Testis (tissue), 3 donors: ENCODE results near the gene DLG3. TPM values are rescaled to one million over a fixed set of nuclear protein-coding genes. Genes with fewer than 3 reads are reported as not detected.

ENCODE experiments used
- DNase-seq: peaks from one replicate; pipeline ENCODE4 v3.0.0-alpha.2; 2019
- H3K27ac ChIP-seq, 2 donors: fragments of 200-600 bp; sonication (generic); one replicate each; pipeline ENCODE4 v1.5.1; 2019
- H3K27me3 ChIP-seq: fragments of 200-600 bp; sonication (generic); one replicate; pipeline ENCODE4 v1.5.1; 2019
- H3K36me3 ChIP-seq: fragments of 200-600 bp; sonication (generic); one replicate; pipeline ENCODE4 v1.5.1; 2017; ENCODE audit warnings: low read depth; ENCODE audit errors: missing control alignments
- H3K4me1 ChIP-seq: fragments of 200-600 bp; sonication (generic); one replicate; pipeline ENCODE4 v1.5.1; 2019
- H3K4me3 ChIP-seq, 2 donors: fragments of 200-600 bp; sonication (generic); one replicate each; pipeline ENCODE4 v1.5.1; 2017 to 2019
- H3K9me3 ChIP-seq: fragments of 200-600 bp; sonication (generic); one replicate; pipeline ENCODE4 v1.5.1; 2017
- CTCF ChIP-seq, 3 experiments: fragments of 450-650 bp in 2 of 3; fragments of 200-600 bp in 1 of 3; sonication (generic) in 1 of 3; IDR thresholded peaks; one replicate each; pipeline ENCODE4 v1.5.1; 2016 to 2019; ENCODE audit warnings: antibody characterized with exemption in 3 of 3, mild to moderate bottlenecking in 2 of 3, moderate library complexity in 1 of 3
- POLR2A ChIP-seq: fragments of 450-650 bp; IDR thresholded peaks from one replicate; pipeline ENCODE4 v1.6.1; 2017; ENCODE audit warnings: antibody characterized with exemption, mild to moderate bottlenecking, moderate library complexity
- WGBS, 2 donors: methylation state at CpG; one replicate each; pipeline ENCODE4 v1.1.5; 2018; 5-methylcytosine and 5-hydroxymethylcytosine counted together
- intact Hi-C: fragments of 100-400 bp; cut with DNase I; formaldehyde crosslinking; loops from one replicate; pipeline ENCODE4 v1.15.1; 2023; ENCODE audit warnings: low total_unique reads
- polyA plus RNA-seq: library from polyadenylated mRNA; stranded (reverse); fragments of 350-450 nt; fragmentation: Illumina TruSeq; extraction: RNeasy Lipid Tissue Mini Kit (QIAGEN cat#74804); gene quantifications from one replicate; pipeline ENCODE4 v1.2.3, GENCODE V29; 2014; ENCODE audit warnings: low read depth, low replicate concordance; ENCODE audit not compliant: insufficient read depth
- total RNA-seq, 2 donors: library from RNA; depleted of rRNA; stranded (reverse); fragments of >200 nt; gene quantifications; one replicate each; pipeline ENCODE4 v1.2.3, GENCODE V29; 2016

DLG3 gene
- total and polyA plus RNA-seq, 3 donors from 2014 or later = 5.6 to 7.8 (median 7.1) TPM

GRCh38 chrX:70423936-70424675 is 20.5 kb upstream of the DLG3 start:
- TF ChIP-seq POLR2A (no peak), CTCF (IDR thresholded peaks at IDR 0.05) (no peak)
- no peak for DNase-seq
- no peak overlapping the region for H3K27ac ChIP-seq
- H3K4me1 ChIP-seq = no peaks in the 10 kb centered on the region
- no peaks in the 10 kb centered on the region for H3K36me3 ChIP-seq
- H3K27me3 ChIP-seq = no peaks in the 10 kb centered on the region
- H3K9me3 ChIP-seq = no peaks in the 10 kb centered on the region
- no peak overlapping the region for H3K4me3 ChIP-seq
- 81% methylated on average over 10 of the region's 10 CpGs; no CpG with 5 or more reads in 1 of the 2 donors for WGBS, 2 donors
- intact Hi-C loops = no loop called here

- WGBS, 2 donors = 80 to 90% methylated on average over 2 to 6 of the region's 10 CpGs
- intact Hi-C loops = no loop called here
- no peaks in the 10 kb centered on the region for H3K27me3 ChIP-seq
- no peaks in the 10 kb centered on the region for H3K4me1 ChIP-seq
- no peak for DNase-seq
- H3K36me3 ChIP-seq = no peaks in the 10 kb centered on the region
- no peak overlapping the region for H3K27ac ChIP-seq
- H3K9me3 ChIP-seq = no peaks in the 10 kb centered on the region
- no peak for TF ChIP-seq POLR2A
- TF ChIP-seq CTCF (IDR thresholded peaks at IDR 0.05) = no peak
- H3K4me3 ChIP-seq = no peak overlapping the region
Observed at GRCh38 chrX:70424801-70425200, 19.8 kb upstream of the DLG3 start.

GRCh38 chrX:70426286-70427278 is 18.1 kb upstream of the DLG3 start:
- no peak for DNase-seq
- Histone ChIP-seq H3K27me3 (no peaks in the 10 kb centered on the region), H3K27ac (no peak overlapping the region), H3K4me3 (no peak overlapping the region), H3K9me3 (no peaks in the 10 kb centered on the region), H3K4me1 (no peaks in the 10 kb centered on the region), H3K36me3 (no peaks in the 10 kb centered on the region)
- TF ChIP-seq CTCF (IDR thresholded peaks at IDR 0.05) (no peak), POLR2A (no peak)
- intact Hi-C loops = no loop called here
- WGBS, 2 donors = 91 to 100% methylated on average over 4 to 6 of the region's 15 CpGs

DNA sequence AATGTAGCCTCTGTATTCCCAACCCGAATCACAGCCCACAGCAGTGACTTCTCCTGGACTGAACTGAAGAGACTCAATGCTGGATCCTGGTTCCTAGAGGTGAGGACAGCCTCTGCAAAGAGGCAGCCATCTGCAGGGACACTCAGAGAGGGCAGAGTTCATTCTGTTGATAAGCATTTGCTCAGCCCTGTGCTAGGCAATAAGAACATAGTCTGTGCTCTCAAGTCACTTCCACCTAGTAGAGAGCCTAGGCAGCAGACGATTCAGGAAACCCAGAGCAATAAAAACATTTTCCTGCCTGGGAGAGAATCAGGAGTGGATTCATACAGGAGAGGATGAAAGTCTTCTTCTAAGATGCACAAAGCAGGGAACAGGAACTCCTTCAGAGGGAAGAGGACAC is 17.3 kb upstream of the DLG3 start:
- H3K27ac ChIP-seq = no peak overlapping the region
- H3K4me3 ChIP-seq = no peak overlapping the region
- H3K9me3 ChIP-seq = no peaks in the 10 kb centered on the region
- TF ChIP-seq CTCF (IDR thresholded peaks at IDR 0.05) = no peak
- H3K36me3 ChIP-seq = no peaks in the 10 kb centered on the region
- H3K27me3 ChIP-seq = no peaks in the 10 kb centered on the region
- no peak for DNase-seq
- no peaks in the 10 kb centered on the region for H3K4me1 ChIP-seq
- 40 to 72% methylated on average over 1 to 2 of the region's 2 CpGs for WGBS, 2 donors
- intact Hi-C loops = no loop called here
